Naive thymus-derived CD8-positive, alpha-beta T cell (primary cell): ENCODE data around the gene GRIK2. TPM values are rescaled to one million over a fixed set of nuclear protein-coding genes. Genes with fewer than 3 reads are reported as not detected.
"Not testable (repeated sequence)": the region's sequence is repeated elsewhere in the genome, so short reads cannot be mapped to it uniquely, and the experiment has no call there.

ENCODE experiments used
- ATAC-seq, 2 donors: fragments of 150-1000 bp; cut with Tn5 transposase in 1 of 2; sonication (Bioruptor Pico), chemical (Tn5 transposase) in 1 of 2; 1 replicate in 1 of 2; 2 replicates in 1 of 2; pipeline ENCODE4 v1.10.0; 2021; ENCODE audit warnings: mild to moderate bottlenecking in 2 of 2, moderate library complexity in 2 of 2
- POLR2A ChIA-PET: fragments of 350-600 bp; sonication (Branson Sonifier 250); formaldehyde crosslinking; loops from one replicate; lab custom pipeline; 2021; ENCODE audit warnings: antibody characterized with exemption; lab: Charles Lee
- DNase-seq, 10 donors: peaks; one replicate each; pipeline versions ENCODE4 v3.0.0 to v3.0.0-alpha.2; 2020 to 2022
- H3K27ac Mint-ChIP-seq, 10 donors: one replicate each; pipeline ENCODE4 v1.8.0; 2020 to 2022; ENCODE audit warnings: mild to moderate bottlenecking in 10 of 10, mixed read lengths in 10 of 10, moderate library complexity in 4 of 10, inconsistent platforms in 1 of 10
- H3K27me3 Mint-ChIP-seq, 5 donors: one replicate each; pipeline ENCODE4 v1.8.0; 2021 to 2022; ENCODE audit warnings: mixed read lengths in 5 of 5
- H3K36me3 Mint-ChIP-seq, 3 donors: one replicate each; pipeline ENCODE4 v1.8.0; 2020 to 2022; ENCODE audit warnings: mixed read lengths in 3 of 3, mild to moderate bottlenecking in 2 of 3, inconsistent platforms in 1 of 3
- H3K4me1 Mint-ChIP-seq, 4 donors: one replicate each; pipeline ENCODE4 v1.8.0; 2021 to 2022; ENCODE audit warnings: mixed read lengths in 4 of 4
- H3K4me3 Mint-ChIP-seq, 10 donors: one replicate each; pipeline ENCODE4 v1.8.0; 2020 to 2022; ENCODE audit warnings: mild to moderate bottlenecking in 10 of 10, mixed read lengths in 10 of 10, moderate library complexity in 6 of 10, inconsistent platforms in 1 of 10
- H3K9me3 Mint-ChIP-seq, 9 donors: one replicate each; pipeline ENCODE4 v1.8.0; 2020 to 2022; ENCODE audit warnings: mixed read lengths in 9 of 9, mild to moderate bottlenecking in 3 of 9, inconsistent platforms in 1 of 9, moderate library complexity in 1 of 9
- polyA plus RNA-seq, 3 donors: library from polyadenylated mRNA; unstranded; fragments of 300-500 nt; fragmentation: Illumina TruSeq; gene quantifications; one replicate each; pipeline ENCODE4 v1.2.3, GENCODE V29; 2021
- total RNA-seq, 8 experiments: library from RNA in 2 of 8; stranded (reverse) in 2 of 8; gene quantifications; one replicate each; pipeline ENCODE4 v1.2.3 and lab custom pipeline; 2021 to 2026

Gene GRIK2
- total and polyA plus RNA-seq, 5 experiments from 2014 or later = not detected

- DNase-seq, H3K4me3 Mint-ChIP-seq, POLR2A ChIA-PET, H3K36me3 Mint-ChIP-seq, ATAC-seq, H3K27me3 Mint-ChIP-seq, H3K4me1 Mint-ChIP-seq, H3K27ac Mint-ChIP-seq: not testable (repeated sequence)
- peaks cover 0 to 22% (median 2%) of the 10 kb centered on the region in 9 donors for H3K9me3 Mint-ChIP-seq
These were observed 245.4 kb downstream of the GRIK2 start for GRCh38 chr6:101638865-101639264.

- Mint-ChIP-seq H3K27me3 (no peaks in the 10 kb centered on the region), H3K4me3 (no peak overlapping the region), H3K4me1 (no peaks in the 10 kb centered on the region), H3K27ac (no peak overlapping the region), H3K36me3 (no peaks in the 10 kb centered on the region), H3K9me3 (peaks cover 0 to 32% (median 5%) of the 10 kb centered on the region in 9 donors)
- DNase-seq = no peak
- POLR2A ChIA-PET = no interaction called here
- ATAC-seq = no peak
These were observed 246.6 kb downstream of the GRIK2 start for GRCh38 chr6:101640131-101640530.

- H3K4me1 Mint-ChIP-seq = no peaks in the 10 kb centered on the region
- POLR2A ChIA-PET = no interaction called here
- ATAC-seq (no peak), DNase-seq (no peak)
- no peaks in the 10 kb centered on the region for H3K36me3 Mint-ChIP-seq
- H3K27me3 Mint-ChIP-seq = no peaks in the 10 kb centered on the region
- H3K4me3 Mint-ChIP-seq = no peak overlapping the region
- peaks cover 0 to 20% (median 2%) of the 10 kb centered on the region in 9 donors for H3K9me3 Mint-ChIP-seq
- no peak overlapping the region for H3K27ac Mint-ChIP-seq
These were observed 252.3 kb downstream of the GRIK2 start for GRCh38 chr6:101645770-101646169.

GRCh38 chr6:101650402-101651100, 257.0 kb downstream of the GRIK2 start:
- no peaks in the 10 kb centered on the region for H3K36me3 Mint-ChIP-seq
- ATAC-seq (no peak), DNase-seq (no peak)
- no peaks in the 10 kb centered on the region for H3K4me1 Mint-ChIP-seq
- POLR2A ChIA-PET = no interaction called here
- H3K9me3 Mint-ChIP-seq = peaks cover 0 to 12% (median 2%) of the 10 kb centered on the region in 9 donors
- no peak overlapping the region for H3K4me3 Mint-ChIP-seq
- no peaks in the 10 kb centered on the region for H3K27me3 Mint-ChIP-seq
- no peak overlapping the region for H3K27ac Mint-ChIP-seq

- Mint-ChIP-seq H3K27ac (no peak overlapping the region), H3K9me3 (peaks cover 0 to 12% (median 0%) of the 10 kb centered on the region in 9 donors), H3K4me1 (no peaks in the 10 kb centered on the region), H3K4me3 (no peak overlapping the region), H3K27me3 (no peaks in the 10 kb centered on the region), H3K36me3 (no peaks in the 10 kb centered on the region)
- POLR2A ChIA-PET = no interaction called here
- ATAC-seq (no peak), DNase-seq (no peak)
These were observed 258.6 kb downstream of the GRIK2 start for GRCh38 chr6:101652079-101652478.

GRCh38 chr6:101655109-101655508, 261.6 kb downstream of the GRIK2 start:
- Mint-ChIP-seq H3K27me3 (no peaks in the 10 kb centered on the region), H3K4me1 (no peaks in the 10 kb centered on the region), H3K36me3 (no peaks in the 10 kb centered on the region), H3K4me3 (no peak overlapping the region), H3K27ac (no peak overlapping the region), H3K9me3 (peaks cover 0 to 13% (median 3%) of the 10 kb centered on the region in 9 donors)
- no peak for ATAC-seq
- DNase-seq = no peak
- POLR2A ChIA-PET = no interaction called here

GRCh38 chr6:101662111-101662897, 268.8 kb downstream of the GRIK2 start:
- peaks cover 0 to 2% (median 0%) of the 10 kb centered on the region in 3 donors for H3K36me3 Mint-ChIP-seq
- no peak overlapping the region for H3K4me3 Mint-ChIP-seq
- no peak for ATAC-seq
- DNase-seq = no peak
- no peaks in the 10 kb centered on the region for H3K27me3 Mint-ChIP-seq
- H3K27ac Mint-ChIP-seq = no peak overlapping the region
- POLR2A ChIA-PET = no interaction called here
- peaks cover 0 to 15% (median 7%) of the 10 kb centered on the region in 9 donors for H3K9me3 Mint-ChIP-seq
- H3K4me1 Mint-ChIP-seq = no peaks in the 10 kb centered on the region

- ATAC-seq (no peak), DNase-seq (no peak)
- Mint-ChIP-seq H3K27ac (no peak overlapping the region), H3K36me3 (peaks cover 0 to 2% (median 0%) of the 10 kb centered on the region in 3 donors), H3K4me3 (no peak overlapping the region), H3K9me3 (peaks cover 0 to 15% (median 7%) of the 10 kb centered on the region in 9 donors), H3K4me1 (no peaks in the 10 kb centered on the region), H3K27me3 (no peaks in the 10 kb centered on the region)
- POLR2A ChIA-PET = no interaction called here
These were observed 269.6 kb downstream of the GRIK2 start for GRCh38 chr6:101663100-101663499.

- Mint-ChIP-seq H3K9me3 (peaks cover 0 to 15% (median 3%) of the 10 kb centered on the region in 9 donors), H3K4me3 (no peak overlapping the region)
- POLR2A ChIA-PET = no interaction called here
These were observed 272.7 kb downstream of the GRIK2 start for GRCh38 chr6:101666256-101666655.

GRCh38 chr6:101668496-101669030, 275.1 kb downstream of the GRIK2 start:
- POLR2A ChIA-PET = no interaction called here
- no peak for DNase-seq
- Mint-ChIP-seq H3K27me3 (no peaks in the 10 kb centered on the region), H3K4me1 (no peaks in the 10 kb centered on the region), H3K27ac (no peak overlapping the region), H3K9me3 (peaks cover 0 to 15% (median 0%) of the 10 kb centered on the region in 9 donors), H3K4me3 (no peak overlapping the region), H3K36me3 (peaks cover 0 to 2% (median 0%) of the 10 kb centered on the region in 3 donors)
- ATAC-seq = no peak

More at GRCh38 chr6:101666256-101666655, 272.7 kb downstream of the GRIK2 start:
- no peak overlapping the region for H3K27ac Mint-ChIP-seq
- H3K4me1 Mint-ChIP-seq = no peaks in the 10 kb centered on the region
- H3K36me3 Mint-ChIP-seq = peaks cover 0 to 2% (median 0%) of the 10 kb centered on the region in 3 donors
- ATAC-seq (no peak), DNase-seq (no peak)
- H3K27me3 Mint-ChIP-seq = no peaks in the 10 kb centered on the region

- H3K9me3 Mint-ChIP-seq = peaks cover 0 to 8% (median 0%) of the 10 kb centered on the region in 9 donors
- POLR2A ChIA-PET = no interaction called here
These were observed 282.7 kb downstream of the GRIK2 start for GRCh38 chr6:101676187-101676586.

GRCh38 chr6:101682937-101683336, 289.4 kb downstream of the GRIK2 start:
- POLR2A ChIA-PET = no interaction called here
- Mint-ChIP-seq H3K4me1 (no peaks in the 10 kb centered on the region), H3K9me3 (peaks cover 0 to 8% (median 0%) of the 10 kb centered on the region in 9 donors), H3K4me3 (no peak overlapping the region), H3K27ac (no peak overlapping the region), H3K36me3 (no peaks in the 10 kb centered on the region), H3K27me3 (no peaks in the 10 kb centered on the region)
- no peak for DNase-seq
- no peak for ATAC-seq

More at GRCh38 chr6:101676187-101676586, 282.7 kb downstream of the GRIK2 start:
- no peak overlapping the region for H3K4me3 Mint-ChIP-seq
- DNase-seq (no peak), ATAC-seq (no peak)
- H3K27me3 Mint-ChIP-seq = no peaks in the 10 kb centered on the region
- no peaks in the 10 kb centered on the region for H3K4me1 Mint-ChIP-seq
- H3K27ac Mint-ChIP-seq = no peak overlapping the region
- H3K36me3 Mint-ChIP-seq = no peaks in the 10 kb centered on the region

GRCh38 chr6:101683884-101684283, 290.4 kb downstream of the GRIK2 start:
- POLR2A ChIA-PET = no interaction called here
- ATAC-seq (no peak), DNase-seq (no peak)
- Mint-ChIP-seq H3K4me3 (no peak overlapping the region), H3K4me1 (no peaks in the 10 kb centered on the region), H3K36me3 (no peaks in the 10 kb centered on the region), H3K9me3 (peaks cover 0 to 8% (median 0%) of the 10 kb centered on the region in 9 donors), H3K27ac (no peak overlapping the region), H3K27me3 (no peaks in the 10 kb centered on the region)
